Stimulated activated CD8-positive, alpha-beta memory T cell treated with anti-CD3 and anti-CD28 coated beads, Interleukin-15, amount 100 ng/mL, for 4 hours (primary cell): ENCODE results near the gene GSK3B.
A peak's percentile ranks its signal among the peaks of the same experiment; 100 is the strongest.

ENCODE experiments used
- DNase-seq, 2 donors: peaks; one replicate each; pipeline ENCODE4 v3.0.0-alpha.2; 2020; ENCODE audit warnings: low read depth in 2 of 2

Gene GSK3B

GRCh38 chr3:120093911-120094775 lies at the start of gene GSK3B:
Gene GSK3B, minus strand, starts transcription at chr3:120094447. Its CDS starts 1,013 bp downstream, at chr3:120093434.
- peak; percentile 28 to 98 for DNase-seq

DNA sequence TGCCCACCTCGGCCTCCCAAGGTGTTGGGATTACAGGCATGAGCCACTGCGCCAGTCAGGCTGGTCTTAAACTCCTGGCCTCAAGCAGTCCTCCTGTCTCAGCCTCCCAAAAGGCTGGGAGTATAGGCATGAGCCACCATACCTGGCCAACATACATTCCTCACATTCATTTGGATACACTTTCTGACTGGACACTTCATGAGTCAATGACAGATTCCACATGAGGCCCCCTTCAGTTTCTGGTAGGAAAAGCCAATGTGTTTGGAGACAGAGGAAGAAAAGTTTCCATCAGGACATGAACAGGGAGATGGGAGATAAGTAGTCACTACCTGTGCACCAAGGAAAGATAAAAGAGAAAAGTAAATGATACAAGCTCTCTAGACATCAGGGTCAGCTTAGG lies 49.4 kb upstream of the GSK3B start:
- no peak for DNase-seq

GRCh38 chr3:120142236-120142635 lies 48.0 kb upstream of the GSK3B start:
- DNase-seq, result no peak

DNA sequence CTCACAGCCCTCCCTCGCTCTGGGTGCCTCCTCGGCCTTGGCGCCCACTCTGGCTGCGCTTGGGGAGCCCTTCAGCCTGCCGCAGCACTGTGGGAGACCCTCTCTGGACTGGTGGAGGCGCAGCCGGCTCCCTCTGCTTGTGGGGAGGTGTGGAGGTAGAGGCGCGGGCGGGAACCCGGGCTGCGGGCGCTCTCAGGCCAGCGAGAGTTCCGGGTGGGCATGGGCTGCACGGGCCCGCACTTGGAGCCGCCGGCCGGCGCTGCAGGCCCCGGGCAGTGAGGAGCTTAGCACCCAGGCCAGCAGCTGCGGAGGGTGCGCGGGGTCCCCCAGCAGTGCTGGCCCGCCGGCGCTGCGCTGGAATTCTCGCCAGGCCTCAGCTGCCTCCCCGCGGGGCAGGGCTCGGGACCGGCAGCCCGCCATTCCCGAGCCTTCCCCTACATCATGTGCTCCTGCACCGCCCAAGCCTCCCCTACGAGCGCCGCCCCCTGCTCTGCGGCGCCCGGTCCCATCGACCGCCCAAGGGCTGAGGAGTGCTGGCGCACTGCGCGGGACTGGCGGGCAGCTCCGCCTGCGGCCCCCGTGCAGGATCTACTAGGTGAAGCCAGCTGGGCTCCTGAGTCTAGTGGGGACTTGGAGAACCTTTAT lies 46.0 kb upstream of the GSK3B start:
- no peak for DNase-seq

DNA sequence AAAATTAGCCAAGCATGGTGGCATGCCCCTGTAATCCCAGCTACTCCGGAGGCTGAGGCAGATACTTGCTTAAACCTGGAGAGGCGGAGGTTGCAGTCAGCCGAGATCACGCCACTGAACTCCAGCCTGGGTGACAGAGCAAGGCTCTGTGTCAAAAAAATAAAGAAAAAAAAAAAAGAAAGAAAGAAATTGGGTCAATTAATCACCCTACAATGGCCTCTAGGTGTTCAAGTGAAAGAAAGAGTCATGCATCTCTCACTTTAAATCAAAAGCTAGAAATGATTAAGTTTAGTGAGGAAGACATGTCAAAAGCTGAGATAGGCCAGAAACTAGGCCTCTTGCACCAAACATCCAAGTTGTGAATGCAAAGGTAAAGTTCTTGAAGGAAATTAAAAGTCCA lies 44.9 kb upstream of the GSK3B start:
- no peak for DNase-seq

DNA sequence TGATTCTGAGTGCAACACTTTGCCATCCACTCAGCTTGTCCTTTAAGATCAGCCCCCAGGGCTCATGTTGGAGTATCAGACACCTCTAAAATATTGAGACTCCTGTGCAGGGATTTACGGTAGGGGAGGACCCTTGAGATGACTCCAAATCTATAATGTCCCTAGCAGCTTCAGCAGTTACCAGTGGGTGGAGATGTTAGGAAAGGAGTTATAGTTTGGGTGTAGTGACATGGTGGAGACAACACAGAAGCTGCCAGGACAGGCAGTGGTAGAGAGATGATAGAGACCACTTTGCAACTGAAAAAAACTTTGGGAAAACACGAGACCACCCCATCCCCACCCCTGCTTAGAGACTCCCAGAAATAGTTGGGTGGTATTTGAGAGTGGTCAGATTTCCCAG lies 43.3 kb upstream of the GSK3B start:
- no peak for DNase-seq

DNA sequence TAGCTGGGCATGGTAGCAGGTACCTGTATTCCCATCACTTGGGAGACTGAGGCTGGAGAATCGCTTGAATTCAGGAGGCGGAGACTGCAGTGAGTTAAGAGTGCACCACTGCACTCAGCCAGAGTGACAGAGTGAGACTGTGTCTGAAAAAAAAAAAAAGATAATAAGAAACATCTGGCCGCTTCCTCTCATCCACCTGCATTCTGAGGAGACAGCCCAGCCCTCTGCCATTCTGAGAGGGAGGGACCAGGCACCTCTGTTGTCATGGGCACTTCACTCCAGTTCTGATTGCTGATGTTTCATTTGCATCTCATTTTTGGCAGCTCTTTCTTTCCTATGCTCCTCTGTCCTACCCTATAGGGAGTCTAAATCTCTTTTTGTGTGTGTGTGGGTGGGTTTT lies 36.4 kb upstream of the GSK3B start:
- no peak for DNase-seq

DNA sequence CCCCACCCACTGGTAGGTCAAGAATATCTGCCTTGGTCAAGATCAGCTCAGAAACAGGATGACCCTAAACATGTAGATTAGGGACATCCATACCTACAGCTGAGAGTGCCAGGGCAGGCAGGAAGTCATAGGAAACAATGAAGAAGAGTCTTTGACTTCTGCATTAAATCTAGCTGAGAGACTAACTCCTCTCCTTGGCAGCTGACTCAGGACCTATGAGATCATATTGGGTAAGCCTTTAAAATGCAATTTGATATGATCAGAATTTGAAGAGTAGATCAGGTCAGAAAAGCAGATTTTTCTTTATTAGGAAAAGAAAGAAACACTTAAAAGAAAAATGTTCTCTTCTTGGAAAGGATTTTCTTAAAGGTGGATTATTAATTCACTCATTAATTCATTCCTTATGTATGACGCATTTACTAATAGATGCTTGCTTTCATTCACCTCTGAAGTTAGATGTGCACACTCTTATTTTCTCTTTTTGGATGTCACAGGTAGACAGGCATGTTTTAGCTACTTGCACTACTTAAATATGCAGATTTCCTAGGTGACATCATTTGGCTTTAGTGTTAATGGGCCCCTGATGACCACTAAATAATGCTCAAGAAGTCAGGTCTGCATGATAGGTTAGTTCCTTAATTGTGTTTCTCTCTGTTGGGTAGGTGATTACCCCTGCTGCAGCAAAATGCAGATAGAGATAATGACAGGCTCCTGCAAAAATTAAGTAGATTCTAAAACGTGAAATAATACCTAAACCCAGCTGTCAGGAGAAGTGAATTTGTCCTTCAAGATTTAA lies 35.7 kb upstream of the GSK3B start:
- no peak for DNase-seq

DNA sequence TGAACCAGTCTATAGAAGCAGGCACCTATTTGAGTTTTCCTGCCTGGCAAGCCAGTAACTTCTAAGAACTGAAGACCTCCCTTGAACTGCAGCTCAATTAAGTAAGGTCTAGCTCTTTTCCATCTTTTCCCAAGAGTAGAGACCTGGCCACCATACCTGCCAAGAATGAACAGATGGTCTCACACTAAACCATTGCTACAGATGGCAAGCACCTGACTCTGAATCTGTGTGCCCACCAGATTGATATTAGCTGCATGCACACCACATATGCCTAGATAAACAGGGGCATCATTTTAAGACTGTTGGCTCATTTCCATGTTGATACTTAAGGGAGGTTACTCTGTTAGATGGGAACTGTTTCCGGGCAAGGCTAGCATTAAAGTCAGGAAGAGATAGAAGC lies 34.8 kb upstream of the GSK3B start:
- no peak for DNase-seq

DNA sequence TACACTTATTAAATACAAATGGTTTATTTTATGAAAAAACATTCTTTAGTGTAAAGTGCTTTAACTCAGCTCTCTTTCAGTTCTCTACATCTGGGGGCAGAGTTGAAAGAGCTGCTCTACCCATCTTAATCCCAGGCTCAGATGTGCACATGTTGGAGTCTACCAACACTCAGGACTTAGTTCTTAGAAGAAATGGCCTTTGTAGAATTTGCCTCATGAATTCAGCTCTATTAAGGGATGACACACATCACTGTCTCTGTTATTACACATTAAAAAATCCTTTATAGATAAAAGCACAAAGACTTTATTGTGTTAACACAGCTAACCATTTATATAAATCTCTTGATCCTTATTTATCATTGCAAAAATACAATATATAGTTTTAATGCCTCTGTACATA lies 31.7 kb upstream of the GSK3B start:
- no peak for DNase-seq

DNA sequence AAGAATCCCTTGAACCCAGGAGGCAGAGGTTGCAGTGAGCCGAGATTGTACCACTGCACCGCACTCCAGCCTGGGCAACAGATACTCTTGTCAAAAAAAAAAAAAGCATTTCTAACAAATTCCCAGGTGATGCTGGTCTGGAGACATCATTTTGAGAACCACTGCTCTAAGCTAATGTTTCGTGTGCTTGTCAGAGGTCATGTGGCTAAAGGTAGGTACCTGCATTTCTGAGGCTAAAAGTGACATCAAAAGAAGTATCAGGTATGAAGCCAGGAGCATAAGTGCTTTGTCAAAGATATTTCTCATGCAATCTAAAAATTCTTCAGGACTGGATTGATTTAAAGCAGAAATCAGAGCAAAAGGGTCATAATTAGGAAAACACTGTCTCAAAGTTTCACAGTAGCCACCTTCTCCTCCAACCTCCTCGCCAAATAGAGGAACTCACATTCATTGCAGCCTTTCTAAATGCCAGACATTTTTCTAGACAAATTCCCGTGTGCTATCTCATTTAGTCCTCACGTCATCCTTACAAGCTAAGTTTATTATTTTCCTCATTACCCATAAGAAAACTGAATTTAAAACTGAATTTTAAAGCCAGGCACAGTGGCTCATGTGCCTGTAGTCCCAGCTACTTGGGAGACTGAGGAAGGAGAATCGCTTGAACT lies 25.7 kb upstream of the GSK3B start:
- DNase-seq, result no peak

DNA sequence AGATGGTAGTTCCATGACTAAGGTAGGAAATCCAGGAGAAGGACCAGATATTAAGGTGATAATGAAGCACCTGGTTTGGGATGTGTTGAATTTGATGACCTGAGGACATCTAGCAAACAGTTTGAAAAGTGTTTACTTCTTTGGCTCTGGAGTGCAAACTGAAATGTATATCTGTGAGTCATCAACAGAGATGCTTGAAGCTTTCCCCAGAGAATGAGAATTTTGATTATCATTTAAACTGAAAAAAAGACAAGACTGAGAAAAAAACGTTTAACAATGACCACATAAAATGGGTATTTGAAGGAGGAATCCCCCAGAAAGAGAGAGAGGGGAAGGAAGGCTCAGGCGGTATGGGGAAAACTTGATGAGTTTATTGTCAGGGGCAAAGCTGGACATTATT lies 20.7 kb upstream of the GSK3B start:
- no peak for DNase-seq

DNA sequence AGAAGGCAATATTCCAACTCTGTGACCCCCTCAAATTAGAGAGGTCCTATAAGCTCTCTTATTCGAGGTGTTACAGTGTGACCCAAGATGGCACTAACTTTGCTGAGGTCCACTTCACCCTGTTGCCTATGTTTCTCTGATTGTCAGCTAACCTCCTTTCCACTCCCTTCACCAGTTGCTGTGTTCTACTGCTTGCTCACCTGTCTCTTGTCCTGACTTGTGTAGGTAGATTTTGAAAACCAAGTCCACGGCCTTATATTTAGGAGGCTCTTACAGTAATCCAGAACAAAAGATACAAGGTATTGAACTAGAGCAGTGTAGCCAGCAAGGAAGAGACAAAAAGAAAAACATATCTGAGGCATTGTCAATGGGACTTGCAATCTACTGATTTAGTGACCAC lies 20.1 kb upstream of the GSK3B start:
- no peak for DNase-seq

DNA sequence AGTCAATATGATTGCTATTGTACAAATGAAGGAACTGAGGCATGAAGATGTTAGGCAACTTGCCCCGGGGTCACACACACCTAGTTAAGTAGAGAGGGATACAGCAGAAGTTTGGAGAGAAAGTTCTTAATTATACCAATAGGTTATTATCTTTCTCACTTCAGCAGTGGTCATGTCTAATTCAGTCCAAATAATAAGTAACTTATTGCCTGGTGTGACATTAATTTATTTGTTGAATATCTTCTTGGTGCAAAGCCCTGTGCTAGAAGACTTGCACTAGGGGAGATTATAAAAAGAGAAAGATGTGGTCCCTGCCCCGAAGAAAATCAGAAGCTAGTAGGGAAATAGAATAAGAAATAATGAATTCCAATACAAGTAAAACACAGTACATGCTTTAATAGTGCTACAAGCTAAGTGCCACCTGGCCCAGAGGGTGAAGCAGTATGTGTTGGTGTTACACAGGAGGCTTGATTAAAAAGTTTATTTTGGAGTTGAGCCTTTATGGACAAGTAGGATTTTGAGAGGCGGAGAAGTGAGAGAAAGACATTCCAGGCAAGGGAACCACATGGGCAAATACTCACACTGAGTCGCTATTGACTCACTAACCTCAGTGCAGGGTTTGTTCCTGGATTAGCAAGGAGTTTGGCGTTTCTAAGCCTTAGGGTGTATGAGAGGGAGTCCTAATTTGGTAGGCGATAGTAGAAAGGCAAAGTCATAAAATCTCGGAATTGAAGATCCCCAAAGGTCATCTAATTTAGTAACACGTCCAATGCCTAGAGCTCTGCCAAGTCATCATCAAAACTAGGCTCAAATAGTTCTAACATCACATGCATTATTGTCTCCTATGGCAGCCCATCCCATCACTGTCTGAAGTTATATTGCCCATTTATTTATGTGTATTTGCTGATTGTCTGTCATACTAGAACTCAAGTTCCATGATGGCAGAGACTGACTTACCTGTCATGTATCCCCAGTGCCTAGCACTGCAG lies 19.2 kb upstream of the GSK3B start:
- no peak for DNase-seq

DNA sequence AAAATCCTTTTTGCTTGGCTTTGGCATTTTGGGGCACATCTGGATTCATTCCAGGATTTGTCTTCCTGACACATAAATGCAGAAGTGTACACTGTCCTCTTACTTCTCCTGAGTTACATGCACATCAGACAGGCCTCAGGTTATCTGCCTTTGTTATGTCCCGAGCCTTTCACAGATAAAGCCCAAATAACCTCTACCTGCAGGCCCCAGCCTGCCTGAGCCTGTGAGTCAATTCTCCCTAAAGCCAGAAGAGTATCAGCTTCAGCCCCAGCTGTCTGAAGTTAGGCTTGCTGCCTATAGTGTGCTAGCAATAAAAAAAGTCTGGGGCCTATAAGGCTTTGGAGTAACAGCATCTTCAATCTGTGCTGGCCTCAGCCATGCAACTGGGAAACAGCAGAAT lies 17.7 kb upstream of the GSK3B start:
- no peak for DNase-seq

GRCh38 chr3:120103276-120103675 lies 9.0 kb upstream of the GSK3B start:
- DNase-seq, result no peak

DNA sequence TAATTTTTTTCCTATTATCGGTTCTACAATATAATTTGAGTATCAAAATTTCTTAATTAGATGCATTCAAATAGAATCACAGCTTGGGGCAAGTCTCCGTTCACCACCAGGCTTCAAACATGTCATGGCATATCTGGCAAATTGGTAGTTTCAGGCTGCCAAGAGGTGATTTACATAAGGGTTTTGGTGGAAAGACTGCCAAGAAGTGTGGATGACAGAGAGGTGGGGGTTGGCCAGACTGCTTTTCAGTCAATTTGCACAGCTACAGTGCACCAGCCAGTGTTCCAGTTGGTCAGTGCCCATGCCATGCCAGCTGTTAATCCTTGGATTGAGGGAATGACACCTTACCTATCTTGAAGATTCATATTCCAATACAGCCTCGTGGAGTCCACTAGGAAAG lies 8.4 kb upstream of the GSK3B start:
- no peak for DNase-seq

DNA sequence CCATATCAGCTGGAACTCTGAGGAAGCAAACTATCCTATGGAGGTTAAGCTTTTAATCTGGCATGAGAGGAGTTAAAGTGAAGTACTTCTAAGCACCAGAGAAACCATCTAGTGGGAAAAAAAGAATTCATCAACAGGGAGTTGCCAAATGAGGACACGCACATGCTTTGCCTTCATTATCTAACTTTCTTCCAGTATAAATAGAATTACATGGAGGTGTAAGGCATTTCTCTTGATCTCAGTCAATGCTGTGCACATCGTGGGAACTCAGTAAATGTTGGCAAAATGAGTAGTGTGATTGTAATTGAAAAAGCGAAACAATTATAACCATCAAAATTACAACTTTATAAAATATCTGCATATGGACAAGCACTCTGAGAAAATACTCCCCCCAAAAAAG lies 8.0 kb upstream of the GSK3B start:
- no peak for DNase-seq

- DNase-seq, result no peak
These were observed 7.4 kb upstream of the GSK3B start for GRCh38 chr3:120101624-120102023.

GRCh38 chr3:120100711-120101110 lies 6.5 kb upstream of the GSK3B start:
- no peak for DNase-seq

DNA sequence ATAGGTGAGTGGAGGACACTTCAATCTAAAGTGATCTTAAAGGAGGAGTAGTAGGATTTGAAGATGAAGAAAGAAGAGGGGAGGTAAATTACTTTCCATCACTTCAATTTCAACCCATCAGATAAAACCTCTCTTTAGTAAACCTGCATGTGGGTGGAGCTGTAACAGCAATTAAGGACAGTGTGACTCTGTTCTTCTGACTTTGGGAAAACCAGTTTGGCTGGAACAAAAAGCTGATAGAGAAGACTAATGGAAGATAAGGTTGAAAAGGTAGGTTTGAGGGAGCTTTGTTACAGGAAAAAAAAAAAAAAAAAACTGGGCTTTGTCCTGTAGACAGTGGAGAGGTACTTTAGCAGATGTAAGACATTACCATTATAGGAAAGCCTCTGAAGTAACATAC lies 4.5 kb upstream of the GSK3B start:
- no peak for DNase-seq
